Caco-2 (cell line): Measurements from ENCODE around the gene MX1. TPM values are rescaled to one million over a fixed set of nuclear protein-coding genes. Genes with fewer than 3 reads are reported as not detected.

Experiments used
- BruUV-seq: library from RNA; stranded (reverse); fragments of 400-500 nt; replicated peaks from 2 replicates; lab custom pipeline; 2021; lab: Mats Ljungman, UMichigan
- CTCF ChIA-PET: fragments of 300-600 bp; sonication (Branson Sonifier 250); formaldehyde crosslinking; loops from one replicate; lab custom pipeline; 2022; ENCODE audit warnings: antibody characterized with exemption; lab: Charles Lee
- POLR2A ChIA-PET: fragments of 300-600 bp; sonication (Branson Sonifier 250); formaldehyde crosslinking; loops from one replicate; lab custom pipeline; 2022; ENCODE audit warnings: antibody characterized with exemption; lab: Charles Lee
- DNase-seq, 2 experiments: peaks; one replicate each; pipeline versions ENCODE4 v3.0.0 to v3.0.0-alpha.2; 2020 to 2022
- H3K27me3 ChIP-seq: replicated peaks from 2 replicates; pipeline ENCODE4 v1.6.0; 2011; ENCODE audit warnings: low read length; ENCODE audit not compliant: control insufficient read depth, insufficient read depth
- H3K36me3 ChIP-seq: 2 replicates; pipeline ENCODE4 v1.5.1; 2011; ENCODE audit warnings: low read length; ENCODE audit not compliant: control insufficient read depth, insufficient read depth
- H3K4me1 ChIP-seq: fragments of 250-450 bp; sonication (Bioruptor Pico); 2 replicates; pipeline ENCODE4 v1.5.1; 2020; ENCODE audit warnings: mild to moderate bottlenecking
- H3K4me3 ChIP-seq: 2 replicates; pipeline ENCODE4 v1.5.1; 2011; ENCODE audit warnings: low read depth, mild to moderate bottlenecking, control low read depth, low read length
- H3K9me3 ChIP-seq: fragments of 250-450 bp; sonication (Bioruptor Pico); 2 replicates; pipeline ENCODE4 v1.5.1; 2020; ENCODE audit warnings: mild to moderate bottlenecking, moderate library complexity
- H3K27ac Mint-ChIP-seq: one replicate; pipeline ENCODE4 v1.8.0; 2022; ENCODE audit warnings: mixed read lengths; ENCODE audit not compliant: unreplicated experiment
- H3K27me3 Mint-ChIP-seq: one replicate; pipeline ENCODE4 v1.8.0; 2022; ENCODE audit warnings: mixed read lengths; ENCODE audit not compliant: insufficient read depth, unreplicated experiment
- H3K36me3 Mint-ChIP-seq: one replicate; pipeline ENCODE4 v1.8.0; 2022; ENCODE audit warnings: mild to moderate bottlenecking, mixed read lengths; ENCODE audit not compliant: insufficient read depth, unreplicated experiment
- H3K4me1 Mint-ChIP-seq: one replicate; pipeline ENCODE4 v1.8.0; 2022; ENCODE audit warnings: low read depth, mixed read lengths; ENCODE audit not compliant: unreplicated experiment
- H3K4me3 Mint-ChIP-seq: one replicate; pipeline ENCODE4 v1.8.0; 2022; ENCODE audit warnings: mild to moderate bottlenecking, moderate library complexity, mixed read lengths; ENCODE audit not compliant: unreplicated experiment
- H3K9me3 Mint-ChIP-seq: one replicate; pipeline ENCODE4 v1.8.0; 2022; ENCODE audit warnings: mixed read lengths; ENCODE audit not compliant: unreplicated experiment
- CTCF ChIP-seq, 2 experiments: fragments of 200-600 bp in 1 of 2; IDR thresholded peaks; 1 replicate in 1 of 2; 2 replicates in 1 of 2; pipeline versions ENCODE4 v1.5.1 to v1.8.0; 2011 to 2022; ENCODE audit warnings: antibody characterized with exemption in 1 of 2, control low read depth in 1 of 2, inconsistent platforms in 1 of 2, low read depth in 1 of 2, low read length in 1 of 2, mild to moderate bottlenecking in 1 of 2, moderate library complexity in 1 of 2; ENCODE audit not compliant: insufficient read depth in 1 of 2, severe bottlenecking in 1 of 2, unreplicated experiment in 1 of 2
- intact Hi-C: fragments of 100-400 bp; cut with micrococcal nuclease; formaldehyde crosslinking; loops from one replicate; pipeline ENCODE4 v1.10.0; 2022; ENCODE audit not compliant: unreplicated experiment
- total RNA-seq: library from RNA; stranded (reverse); gene quantifications from 2 replicates; pipeline ENCODE4 v1.2.3, GENCODE V29; 2022

The MX1 gene
- total RNA-seq, 1 experiment from 2014 or later: 18.9 TPM

GRCh38 chr21:41425588-41425953 is 468 bp upstream of the MX1 start:
- no peaks in the 10 kb centered on the region for H3K27me3 Mint-ChIP-seq
- Histone ChIP-seq H3K4me1 (peaks cover 10% of the 10 kb centered on the region), H3K4me3 (peak overlapping the region; percentile 33; the same call in 1 of the 2 replicates)

GRCh38 chr21:41426676-41427404 is 801 bp downstream of the MX1 start:
- POLR2A ChIA-PET: no interaction called here
- H3K4me1 ChIP-seq: peaks cover 6% of the 10 kb centered on the region
- no peaks in the 10 kb centered on the region for H3K9me3 ChIP-seq
- intact Hi-C loops: no loop called here
- CTCF ChIA-PET: no interaction called here
- no peaks in the 10 kb centered on the region for H3K9me3 Mint-ChIP-seq
- H3K27me3 Mint-ChIP-seq: no peaks in the 10 kb centered on the region
- H3K4me3 ChIP-seq: peak overlapping the region; percentile 33; the same call in 1 of the 2 replicates
- no peaks in the 10 kb centered on the region for H3K36me3 ChIP-seq
- no peaks in the 10 kb centered on the region for H3K27me3 ChIP-seq
- no peak overlapping the region for H3K4me3 Mint-ChIP-seq
- no TSS peak for BruUV-seq
- H3K4me1 Mint-ChIP-seq: no peaks in the 10 kb centered on the region
- no peak for DNase-seq
- no peak for TF ChIP-seq CTCF (IDR thresholded peaks at IDR 0.05; ENCODE audit: insufficient read depth in 1 of 2, low read depth in 1 of 2, low read length in 1 of 2, severe bottlenecking in 1 of 2, unreplicated experiment in 1 of 2)
- H3K27ac Mint-ChIP-seq: no peak overlapping the region
- H3K36me3 Mint-ChIP-seq: no peaks in the 10 kb centered on the region

More at GRCh38 chr21:41425588-41425953, 468 bp upstream of the MX1 start:
- H3K27ac Mint-ChIP-seq: no peak overlapping the region
- no peaks in the 10 kb centered on the region for H3K36me3 ChIP-seq
- H3K9me3 Mint-ChIP-seq: no peaks in the 10 kb centered on the region
- DNase-seq: no peak
- no peaks in the 10 kb centered on the region for H3K9me3 ChIP-seq
- TF ChIP-seq CTCF (IDR thresholded peaks at IDR 0.05; ENCODE audit: insufficient read depth in 1 of 2, low read depth in 1 of 2, low read length in 1 of 2, severe bottlenecking in 1 of 2, unreplicated experiment in 1 of 2): no peak
- peak overlapping the region; percentile 71 for H3K4me3 Mint-ChIP-seq
- no peaks in the 10 kb centered on the region for H3K4me1 Mint-ChIP-seq
- intact Hi-C loops: no loop called here
- ChIA-PET POLR2A (interaction anchor here (0.6 kb wide), 1 partner anchor 732 kb away, joined by 3 read pairs; no protein-coding TSS in a partner anchor), CTCF (no interaction called here)
- H3K27me3 ChIP-seq: no peaks in the 10 kb centered on the region
- BruUV-seq: no TSS peak
- no peaks in the 10 kb centered on the region for H3K36me3 Mint-ChIP-seq

GRCh38 chr21:41427556-41427955 is 1.5 kb downstream of the MX1 start:
- Histone ChIP-seq H3K27me3 (no peaks in the 10 kb centered on the region), H3K9me3 (no peaks in the 10 kb centered on the region), H3K4me3 (no peak overlapping the region), H3K4me1 (peaks cover 5% of the 10 kb centered on the region), H3K36me3 (no peaks in the 10 kb centered on the region)
- H3K4me1 Mint-ChIP-seq: no peaks in the 10 kb centered on the region
- H3K27me3 Mint-ChIP-seq: no peaks in the 10 kb centered on the region
- CTCF ChIA-PET: no interaction called here
- H3K4me3 Mint-ChIP-seq: no peak overlapping the region
- no peak for DNase-seq
- no peaks in the 10 kb centered on the region for H3K36me3 Mint-ChIP-seq
- BruUV-seq: no TSS peak
- POLR2A ChIA-PET: no interaction called here
- no peak for TF ChIP-seq CTCF (IDR thresholded peaks at IDR 0.05; ENCODE audit: insufficient read depth in 1 of 2, low read depth in 1 of 2, low read length in 1 of 2, severe bottlenecking in 1 of 2, unreplicated experiment in 1 of 2)
- no peaks in the 10 kb centered on the region for H3K9me3 Mint-ChIP-seq
- H3K27ac Mint-ChIP-seq: no peak overlapping the region
- intact Hi-C loops: no loop called here
